Measurements from ENCODE around the gene FGD4.

DNA sequence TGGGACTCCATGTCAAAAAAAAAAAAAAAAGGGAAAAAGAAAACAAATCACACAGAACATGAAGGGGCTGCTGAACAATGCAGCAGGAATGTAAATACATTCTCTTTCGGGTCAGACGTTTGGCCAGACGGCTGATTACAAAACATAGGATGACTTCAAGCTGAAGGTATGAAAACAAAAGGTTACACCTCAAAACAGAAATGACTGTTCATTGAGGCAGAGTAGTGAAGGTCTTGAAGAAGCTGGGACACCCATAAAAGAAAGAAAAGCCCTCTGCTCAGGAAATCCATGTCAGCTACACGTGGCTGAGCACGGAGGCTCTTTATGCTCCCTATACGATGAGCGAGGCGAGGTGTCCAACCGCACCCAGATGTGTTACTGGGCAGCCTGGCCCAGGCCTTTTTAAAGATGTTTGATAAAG, 37.7 kb downstream of the FGD4 start:
- TF ChIP-seq, protein P1, sequence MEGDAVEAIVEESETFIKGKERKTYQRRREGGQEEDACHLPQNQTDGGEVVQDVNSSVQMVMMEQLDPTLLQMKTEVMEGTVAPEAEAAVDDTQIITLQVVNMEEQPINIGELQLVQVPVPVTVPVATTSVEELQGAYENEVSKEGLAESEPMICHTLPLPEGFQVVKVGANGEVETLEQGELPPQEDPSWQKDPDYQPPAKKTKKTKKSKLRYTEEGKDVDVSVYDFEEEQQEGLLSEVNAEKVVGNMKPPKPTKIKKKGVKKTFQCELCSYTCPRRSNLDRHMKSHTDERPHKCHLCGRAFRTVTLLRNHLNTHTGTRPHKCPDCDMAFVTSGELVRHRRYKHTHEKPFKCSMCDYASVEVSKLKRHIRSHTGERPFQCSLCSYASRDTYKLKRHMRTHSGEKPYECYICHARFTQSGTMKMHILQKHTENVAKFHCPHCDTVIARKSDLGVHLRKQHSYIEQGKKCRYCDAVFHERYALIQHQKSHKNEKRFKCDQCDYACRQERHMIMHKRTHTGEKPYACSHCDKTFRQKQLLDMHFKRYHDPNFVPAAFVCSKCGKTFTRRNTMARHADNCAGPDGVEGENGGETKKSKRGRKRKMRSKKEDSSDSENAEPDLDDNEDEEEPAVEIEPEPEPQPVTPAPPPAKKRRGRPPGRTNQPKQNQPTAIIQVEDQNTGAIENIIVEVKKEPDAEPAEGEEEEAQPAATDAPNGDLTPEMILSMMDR (IDR thresholded peaks at IDR 0.05 in 2 of 3, conservative IDR thresholded peaks at IDR 0.05 in 1 of 3; ENCODE audit: insufficient read depth in 2 of 3, low read depth in 1 of 3, low read length in 3 of 3), result no peak
- TF ChIP-seq FOXK1 (CRISPR knock-in tag; IDR thresholded peaks at IDR 0.05; ENCODE audit: borderline replicate concordance) (no peak), FOXM1 (IDR thresholded peaks at IDR 0.05; ENCODE audit: low read depth) (no peak), FOXM1 (CRISPR knock-in tag; IDR thresholded peaks at IDR 0.05; ENCODE audit: low read depth) (no peak), NFYB (IDR thresholded peaks at IDR 0.05; ENCODE audit: extremely low read depth, insufficient read length) (no peak), RBM39 (optimal IDR thresholded peaks at IDR 0.05; ENCODE audit: low read depth, low read length) (no peak), TEAD4 (IDR thresholded peaks at IDR 0.05; ENCODE audit: low read length) (no peak), TEAD4 (CRISPR knock-in tag; IDR thresholded peaks at IDR 0.05; ENCODE audit: borderline replicate concordance) (no peak), NR2C1 (IDR thresholded peaks at IDR 0.05) (no peak), NR2C1 (tag; IDR thresholded peaks at IDR 0.05) (no peak), KLF6 (CRISPR knock-in tag; IDR thresholded peaks at IDR 0.05; ENCODE audit: borderline replicate concordance) (no peak), CTBP1 (IDR thresholded peaks at IDR 0.05; ENCODE audit: borderline replicate concordance) (no peak)
- TF ChIP-seq, protein P2, sequence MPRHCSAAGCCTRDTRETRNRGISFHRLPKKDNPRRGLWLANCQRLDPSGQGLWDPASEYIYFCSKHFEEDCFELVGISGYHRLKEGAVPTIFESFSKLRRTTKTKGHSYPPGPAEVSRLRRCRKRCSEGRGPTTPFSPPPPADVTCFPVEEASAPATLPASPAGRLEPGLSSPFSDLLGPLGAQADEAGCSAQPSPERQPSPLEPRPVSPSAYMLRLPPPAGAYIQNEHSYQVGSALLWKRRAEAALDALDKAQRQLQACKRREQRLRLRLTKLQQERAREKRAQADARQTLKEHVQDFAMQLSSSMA (CRISPR knock-in tag; IDR thresholded peaks at IDR 0.05), result no peak

Data from K562 (cell line).